Astrocyte (in vitro differentiated cells and primary cell): Measurements from ENCODE around the gene IFNA4. TPM values are rescaled to one million over a fixed set of nuclear protein-coding genes. Genes with fewer than 3 reads are reported as not detected.
"Not testable (repeated sequence)": the region's sequence is repeated elsewhere in the genome, so short reads cannot be mapped to it uniquely, and the experiment has no call there.

Experiments used
- DNase-seq: peaks from one replicate; pipeline ENCODE4 v3.0.0-alpha.2; 2010; ENCODE audit warnings: low read depth
- FAIRE-seq: peaks from 2 replicates; lab custom pipeline; 2011; peaks lifted over from hg19 to GRCh38; lab: Jason Lieb, UNC
- H2AFZ ChIP-seq: 2 replicates; pipeline ENCODE4 v1.6.0; 2012; ENCODE audit warnings: low read depth, low read length, inconsistent platforms
- H3K27ac ChIP-seq: 2 replicates; pipeline ENCODE4 v1.5.1; 2011; ENCODE audit warnings: low read depth, low read length, inconsistent platforms
- H3K27me3 ChIP-seq: 2 replicates; pipeline ENCODE4 v1.6.0; 2011; ENCODE audit warnings: low read length, inconsistent platforms; ENCODE audit not compliant: insufficient read depth
- H3K36me3 ChIP-seq: 2 replicates; pipeline ENCODE4 v1.5.1; 2011; ENCODE audit warnings: low read length, inconsistent platforms; ENCODE audit not compliant: insufficient read depth
- H3K4me1 ChIP-seq: 2 replicates; pipeline ENCODE4 v1.5.1; 2011; ENCODE audit warnings: low read length, inconsistent platforms; ENCODE audit not compliant: insufficient read depth
- H3K4me2 ChIP-seq: 2 replicates; pipeline ENCODE4 v1.6.0; 2012; ENCODE audit warnings: low read length, inconsistent platforms
- H3K4me3 ChIP-seq: 2 replicates; pipeline ENCODE4 v1.5.1; 2011; ENCODE audit warnings: low read depth, mild to moderate bottlenecking, low read length, inconsistent platforms; ENCODE audit not compliant: insufficient read depth
- H3K79me2 ChIP-seq: 2 replicates; pipeline ENCODE4 v1.6.0; 2012; ENCODE audit warnings: mild to moderate bottlenecking, low read length, inconsistent platforms; ENCODE audit not compliant: insufficient read depth
- H3K9ac ChIP-seq: 2 replicates; pipeline ENCODE4 v1.6.0; 2012; ENCODE audit warnings: mild to moderate bottlenecking, low read length, inconsistent platforms
- H3K9me3 ChIP-seq: 2 replicates; pipeline ENCODE4 v1.5.1; 2012; ENCODE audit warnings: low read depth, mild to moderate bottlenecking, low read length, inconsistent platforms; ENCODE audit not compliant: insufficient read depth
- H4K20me1 ChIP-seq: 2 replicates; pipeline ENCODE4 v1.6.0; 2012; ENCODE audit warnings: low read length, inconsistent platforms; ENCODE audit not compliant: insufficient read depth
- H3K27ac Mint-ChIP-seq: one replicate; pipeline ENCODE4 v1.8.0; 2021; ENCODE audit warnings: mild to moderate bottlenecking, mixed read lengths; ENCODE audit not compliant: unreplicated experiment
- H3K27me3 Mint-ChIP-seq: one replicate; pipeline ENCODE4 v1.8.0; 2021; ENCODE audit warnings: low read depth, mixed read lengths; ENCODE audit not compliant: unreplicated experiment
- H3K36me3 Mint-ChIP-seq: one replicate; pipeline ENCODE4 v1.8.0; 2021; ENCODE audit warnings: low read depth, mixed read lengths; ENCODE audit not compliant: unreplicated experiment
- H3K4me1 Mint-ChIP-seq: one replicate; pipeline ENCODE4 v1.8.0; 2021; ENCODE audit warnings: low read depth, mixed read lengths; ENCODE audit not compliant: unreplicated experiment
- H3K4me3 Mint-ChIP-seq: one replicate; pipeline ENCODE4 v1.8.0; 2021; ENCODE audit warnings: mild to moderate bottlenecking, moderate library complexity, mixed read lengths; ENCODE audit not compliant: unreplicated experiment
- H3K9me3 Mint-ChIP-seq: one replicate; pipeline ENCODE4 v1.8.0; 2021; ENCODE audit warnings: mild to moderate bottlenecking, mixed read lengths; ENCODE audit not compliant: unreplicated experiment
- CTCF ChIP-seq: IDR thresholded peaks from 2 replicates; pipeline ENCODE4 v1.5.1; 2011; ENCODE audit warnings: low read depth, mild to moderate bottlenecking, inconsistent platforms, low read length, moderate library complexity; ENCODE audit not compliant: insufficient read depth
- total RNA-seq: library from RNA; stranded (reverse); gene quantifications from 2 replicates; pipeline ENCODE4 v1.2.1, GENCODE V29; 2021

The IFNA4 gene
- total RNA-seq, 1 donor from 2014 or later: not detected

DNA sequence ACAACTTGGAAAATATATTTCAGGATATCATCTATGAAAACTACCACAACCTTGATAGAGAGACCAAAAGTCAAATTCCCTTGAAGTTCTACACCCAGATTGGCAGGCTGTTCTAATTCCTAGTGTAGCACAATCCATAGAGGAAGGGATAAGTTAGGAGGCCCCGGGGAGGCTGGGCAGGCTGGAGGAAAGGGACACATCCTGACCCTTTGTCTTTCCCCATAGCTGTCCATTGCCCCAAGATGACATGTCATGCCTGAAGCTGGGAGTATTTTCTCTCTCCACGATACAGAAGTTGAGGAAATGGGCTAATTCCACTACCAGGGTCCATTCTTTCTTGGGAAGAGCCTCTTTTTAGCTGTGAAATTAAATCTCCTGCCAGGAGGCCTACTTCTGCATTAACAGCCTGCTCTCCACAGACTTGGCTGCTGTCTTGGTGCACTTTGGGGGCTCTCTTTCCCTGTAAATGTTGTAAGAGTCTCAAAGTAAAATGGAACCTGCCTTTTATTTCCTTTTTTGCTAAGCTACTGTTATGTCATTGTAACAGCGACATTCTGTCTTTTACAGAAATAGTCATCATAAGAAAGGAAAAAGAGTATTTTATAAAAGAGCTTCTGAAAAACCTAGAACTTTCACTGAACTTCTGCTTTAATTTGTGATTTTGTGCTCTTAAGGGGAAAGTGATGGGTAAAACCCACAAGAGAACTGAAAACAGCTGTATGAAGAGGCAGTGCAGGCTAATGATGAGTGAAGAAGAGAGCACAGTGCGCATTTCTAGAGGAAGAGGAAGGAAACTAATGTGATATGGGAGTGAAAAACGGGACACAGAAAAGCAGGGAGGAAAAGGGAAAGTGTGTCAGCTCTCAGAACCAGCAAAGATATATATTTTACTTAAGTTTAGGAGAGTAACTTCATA is 26.3 kb upstream of the IFNA4 start:
- not testable (repeated sequence) for H3K9me3 ChIP-seq, H3K4me1 ChIP-seq, H4K20me1 ChIP-seq, FAIRE-seq, H3K36me3 Mint-ChIP-seq, H3K36me3 ChIP-seq, H3K9ac ChIP-seq, H3K4me2 ChIP-seq, H3K27me3 ChIP-seq, H2AFZ ChIP-seq, H3K4me1 Mint-ChIP-seq, H3K27ac ChIP-seq, DNase-seq, H3K9me3 Mint-ChIP-seq, H3K4me3 ChIP-seq, H3K4me3 Mint-ChIP-seq, H3K79me2 ChIP-seq, H3K27ac Mint-ChIP-seq
- peaks cover 18% of the 10 kb centered on the region for H3K27me3 Mint-ChIP-seq
- TF ChIP-seq CTCF: peak; percentile 38

- H3K36me3 Mint-ChIP-seq, H3K9me3 Mint-ChIP-seq, FAIRE-seq, H3K4me3 Mint-ChIP-seq, H4K20me1 ChIP-seq, H3K36me3 ChIP-seq, H3K9me3 ChIP-seq, H3K4me2 ChIP-seq, H3K9ac ChIP-seq, H3K27ac ChIP-seq, H3K79me2 ChIP-seq, DNase-seq, H2AFZ ChIP-seq, H3K4me1 ChIP-seq, H3K27me3 ChIP-seq, H3K27ac Mint-ChIP-seq, H3K4me3 ChIP-seq, H3K4me1 Mint-ChIP-seq: not testable (repeated sequence)
- peaks cover 15% of the 10 kb centered on the region for H3K27me3 Mint-ChIP-seq
Observed at GRCh38 chr9:21212160-21212559, 24.8 kb upstream of the IFNA4 start.

- not testable (repeated sequence) for H3K4me3 ChIP-seq, H3K4me1 Mint-ChIP-seq, H4K20me1 ChIP-seq, DNase-seq, H3K79me2 ChIP-seq, H3K9ac ChIP-seq, H3K36me3 Mint-ChIP-seq, H3K27me3 ChIP-seq, H3K4me3 Mint-ChIP-seq, H2AFZ ChIP-seq, H3K4me1 ChIP-seq, H3K4me2 ChIP-seq, H3K9me3 Mint-ChIP-seq, H3K9me3 ChIP-seq, H3K27ac ChIP-seq, H3K27ac Mint-ChIP-seq, FAIRE-seq, H3K36me3 ChIP-seq
- H3K27me3 Mint-ChIP-seq: peaks cover 17% of the 10 kb centered on the region
Observed at GRCh38 chr9:21210782-21211181, 23.4 kb upstream of the IFNA4 start.
